Breast epithelium (tissue), 3 donors: ENCODE results near the gene CLN3.
"Not testable (repeated sequence)": the region's sequence is repeated elsewhere in the genome, so short reads cannot be mapped to it uniquely, and the experiment has no call there.

Experiments used
- CTCF ChIP-seq, 3 donors: fragments of 450-650 bp; IDR thresholded peaks; one replicate each; pipeline ENCODE4 v1.5.1; 2016 to 2017; ENCODE audit warnings: antibody characterized with exemption in 3 of 3, mild to moderate bottlenecking in 3 of 3, moderate library complexity in 3 of 3
- POLR2AphosphoS5 ChIP-seq, 3 donors: sonication (generic); formaldehyde crosslinking; IDR thresholded peaks; one replicate each; pipeline ENCODE4 v1.6.1; 2017; ENCODE audit warnings: antibody characterized with exemption in 3 of 3

- not testable (repeated sequence) for TF ChIP-seq POLR2AphosphoS5, CTCF (IDR thresholded peaks at IDR 0.05)
Measured at GRCh38 chr16:28483361-28483760, 8.5 kb downstream of the CLN3 start.
